T-cell (primary cell): ENCODE measurements around the gene SUSD6. TPM values are rescaled to one million over a fixed set of nuclear protein-coding genes. Genes with fewer than 3 reads are reported as not detected.
"Not testable (repeated sequence)": the region's sequence is repeated elsewhere in the genome, so short reads cannot be mapped to it uniquely, and the experiment has no call there.

Experiments
- ATAC-seq, 4 experiments: fragments of 200-7000 bp in 3 of 4; fragments of 150-1000 bp in 1 of 4; cut with Tn5 transposase; replicated peaks in 1 of 4; 1 replicate in 3 of 4; 2 replicates in 1 of 4; pipeline ENCODE4 v1.10.0; 2021; ENCODE audit warnings: moderate library complexity in 3 of 4, mild to moderate bottlenecking in 2 of 4, moderate number of reproducible peaks in 1 of 4
- CTCF ChIA-PET, 2 donors: fragments of 300-600 bp; sonication (Branson Sonifier 250); formaldehyde crosslinking; loops; one replicate each; lab custom pipeline; 2022; ENCODE audit warnings: antibody characterized with exemption in 2 of 2; lab: Charles Lee
- POLR2A ChIA-PET, 2 donors: fragments of 300-600 bp; sonication (Branson Sonifier 250); formaldehyde crosslinking; loops; one replicate each; lab custom pipeline; 2022; ENCODE audit warnings: antibody characterized with exemption in 2 of 2; lab: Charles Lee
- DNase-seq, 35 experiments: peaks; one replicate each; pipeline versions ENCODE4 v3.0.0 to v3.0.0-alpha.2; 2013 to 2023
- H3K27ac ChIP-seq: one replicate; pipeline ENCODE4 v1.5.1; 2013; ENCODE audit warnings: low read length
- H3K27me3 ChIP-seq, 2 experiments: replicated peaks in 1 of 2; 1 replicate in 1 of 2; 2 replicates in 1 of 2; pipeline versions ENCODE4 v1.6.1 to v1.7.0; 2013; ENCODE audit warnings: low read length in 1 of 2, mixed read lengths in 1 of 2; ENCODE audit not compliant: control insufficient read depth in 2 of 2, insufficient read depth in 2 of 2; ENCODE audit errors: extremely low read depth in 1 of 2
- H3K36me3 ChIP-seq, 2 donors: 1 replicate in 1 of 2; 2 replicates in 1 of 2; pipeline versions ENCODE4 v1.6.1 to v1.7.0; 2013; ENCODE audit warnings: low read length in 1 of 2; ENCODE audit not compliant: control insufficient read depth in 2 of 2, insufficient read depth in 1 of 2; ENCODE audit errors: extremely low read depth in 1 of 2
- H3K4me1 ChIP-seq, 2 experiments: 1 replicate in 1 of 2; 2 replicates in 1 of 2; pipeline versions ENCODE4 v1.6.1 to v1.7.0; 2013; ENCODE audit warnings: low read length in 2 of 2, mixed read lengths in 1 of 2; ENCODE audit not compliant: insufficient read depth in 2 of 2, control insufficient read depth in 1 of 2; ENCODE audit errors: extremely low read depth in 1 of 2
- H3K4me3 ChIP-seq, 2 donors: 1 replicate in 1 of 2; 2 replicates in 1 of 2; pipeline versions ENCODE4 v1.5.1 to v1.7.0; 2013; ENCODE audit warnings: mild to moderate bottlenecking in 2 of 2, low read length in 1 of 2, moderate library complexity in 1 of 2; ENCODE audit not compliant: control insufficient read depth in 1 of 2; ENCODE audit errors: extremely low read depth in 1 of 2
- H3K9me3 ChIP-seq: 2 replicates; pipeline ENCODE4 v1.7.0; 2013
- H3K27ac Mint-ChIP-seq, 2 donors: one replicate each; pipeline ENCODE4 v1.8.0; 2020 to 2021; ENCODE audit warnings: mild to moderate bottlenecking in 2 of 2, mixed read lengths in 2 of 2
- H3K27me3 Mint-ChIP-seq, 2 donors: one replicate each; pipeline ENCODE4 v1.8.0; 2021 to 2022; ENCODE audit warnings: mixed read lengths in 2 of 2
- H3K36me3 Mint-ChIP-seq: one replicate; pipeline ENCODE4 v1.8.0; 2021; ENCODE audit warnings: mixed read lengths
- H3K4me1 Mint-ChIP-seq, 3 donors: one replicate each; pipeline ENCODE4 v1.8.0; 2020 to 2022; ENCODE audit warnings: mixed read lengths in 3 of 3, mild to moderate bottlenecking in 1 of 3
- H3K4me3 Mint-ChIP-seq, 3 donors: one replicate each; pipeline ENCODE4 v1.8.0; 2020 to 2022; ENCODE audit warnings: mild to moderate bottlenecking in 3 of 3, mixed read lengths in 3 of 3, moderate library complexity in 3 of 3
- H3K9me3 Mint-ChIP-seq, 3 donors: one replicate each; pipeline ENCODE4 v1.8.0; 2020 to 2022; ENCODE audit warnings: mixed read lengths in 3 of 3
- WGBS: methylation state at CpG from one replicate; pipeline ENCODE4 v1.1.5; 2013; ENCODE audit warnings: missing lambda C conversion rate; ENCODE audit not compliant: insufficient coverage; 5-methylcytosine and 5-hydroxymethylcytosine counted together
- total RNA-seq, 35 experiments: library from RNA in 6 of 35; stranded (reverse) in 6 of 35; fragments of 120-200 nt in 1 of 35; gene quantifications; one replicate each; pipeline versions ENCODE4 v1.2.1 to v1.2.4 and lab custom pipeline; 2013 to 2026

SUSD6 gene
- total RNA-seq, 5 donors from 2014 or later (not counting 1 experiment from before 2014, with no cell fraction given), result 53.5 to 75.5 (median 60.4) TPM

- ChIA-PET CTCF (interaction anchor here (0.5 to 0.9 kb wide), 3 partner anchors 53 to 131 kb away, joined by 3 to 8 read pairs (median 7); no protein-coding TSS in a partner anchor), POLR2A (interaction anchor here in 1 of 2 donors (0.6 kb wide), 1 partner anchor 105 kb away, joined by 3 read pairs; the partner anchor contains the start of gene SUSD6)
- H3K27ac Mint-ChIP-seq, result peak overlapping the region in 1 of 2 donors; percentile 62
- H3K4me3 ChIP-seq, result no peak overlapping the region
- H3K27ac ChIP-seq, result peak overlapping the region; percentile 45
- H3K9me3 ChIP-seq, result no peaks in the 10 kb centered on the region
- peaks cover 23% of the 10 kb centered on the region for H3K36me3 Mint-ChIP-seq
- no peaks in the 10 kb centered on the region for H3K27me3 ChIP-seq
- no peaks in the 10 kb centered on the region for H3K9me3 Mint-ChIP-seq
- peaks cover 40 to 50% (median 41%) of the 10 kb centered on the region in 3 donors for H3K4me1 Mint-ChIP-seq
- ATAC-seq (no peak), DNase-seq (peak in 4 of 35 experiments; percentile 15 to 46 (median 19))
- H3K27me3 Mint-ChIP-seq, result no peaks in the 10 kb centered on the region
- peaks cover 0 to 35% of the 10 kb centered on the region in 2 donors for H3K36me3 ChIP-seq
- 89% methylated on average over 10 of the region's 13 CpGs for WGBS
- no peak overlapping the region for H3K4me3 Mint-ChIP-seq
- peaks cover 4 to 36% of the 10 kb centered on the region in 2 experiments for H3K4me1 ChIP-seq
Observed at GRCh38 chr14:69715725-69716477, 104.5 kb downstream of the SUSD6 start.

DNA sequence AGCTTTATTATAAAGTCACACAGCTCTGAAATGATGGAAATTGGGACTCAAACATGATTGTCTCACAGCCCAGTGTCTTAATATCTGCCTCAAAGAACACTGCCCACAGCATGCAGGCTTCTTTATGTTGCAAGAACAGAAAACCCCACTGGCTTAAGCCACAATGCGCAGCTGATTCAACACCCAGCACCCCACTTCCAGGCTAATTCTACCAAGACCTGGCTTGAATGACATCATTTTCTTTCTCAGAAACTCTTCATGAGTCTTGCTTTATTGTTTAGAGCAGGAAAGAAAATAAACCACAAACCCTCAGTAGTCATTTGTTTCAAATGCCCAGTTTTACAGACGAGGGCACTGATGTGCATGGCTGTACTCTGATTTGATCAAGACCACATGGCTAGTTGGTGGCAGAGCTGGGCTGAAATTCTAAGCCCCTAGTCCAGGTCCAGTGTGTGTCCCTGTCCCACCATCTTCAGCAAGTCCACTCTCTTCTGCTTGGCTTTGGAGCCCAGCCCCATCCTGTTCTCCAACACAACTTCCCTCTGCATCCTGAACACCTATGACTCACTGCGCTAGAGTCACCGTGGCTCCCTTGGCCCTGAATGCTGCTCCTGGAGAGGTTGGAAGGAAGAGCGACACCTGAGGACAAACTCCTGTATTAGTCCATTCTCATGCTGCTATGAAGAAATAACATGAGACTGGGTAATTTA lies 105.2 kb downstream of the SUSD6 start:
- no peak overlapping the region for H3K4me3 Mint-ChIP-seq
- peaks cover 35 to 45% (median 35%) of the 10 kb centered on the region in 3 donors for H3K4me1 Mint-ChIP-seq
- ATAC-seq (peak; percentile 54 to 76 (median 59)), DNase-seq (peak in 28 of 35 experiments; percentile 20 to 68 (median 44))
- peak overlapping the region in 1 of 2 donors; percentile 62 for H3K27ac Mint-ChIP-seq
- Histone ChIP-seq H3K36me3 (peaks cover 0 to 28% of the 10 kb centered on the region in 2 donors), H3K9me3 (no peaks in the 10 kb centered on the region), H3K27me3 (no peaks in the 10 kb centered on the region), H3K27ac (peak overlapping the region; percentile 45), H3K4me1 (peaks cover 4 to 33% of the 10 kb centered on the region in 2 experiments), H3K4me3 (no peak overlapping the region)
- H3K9me3 Mint-ChIP-seq, result no peaks in the 10 kb centered on the region
- 30% methylated on average over 2 of the region's 5 CpGs for WGBS
- ChIA-PET CTCF (interaction anchor here (0.5 to 0.9 kb wide), 3 partner anchors 54 to 132 kb away, joined by 3 to 8 read pairs (median 7); no protein-coding TSS in a partner anchor), POLR2A (no interaction called here)
- H3K36me3 Mint-ChIP-seq, result peaks cover 17% of the 10 kb centered on the region
- H3K27me3 Mint-ChIP-seq, result no peaks in the 10 kb centered on the region

DNA sequence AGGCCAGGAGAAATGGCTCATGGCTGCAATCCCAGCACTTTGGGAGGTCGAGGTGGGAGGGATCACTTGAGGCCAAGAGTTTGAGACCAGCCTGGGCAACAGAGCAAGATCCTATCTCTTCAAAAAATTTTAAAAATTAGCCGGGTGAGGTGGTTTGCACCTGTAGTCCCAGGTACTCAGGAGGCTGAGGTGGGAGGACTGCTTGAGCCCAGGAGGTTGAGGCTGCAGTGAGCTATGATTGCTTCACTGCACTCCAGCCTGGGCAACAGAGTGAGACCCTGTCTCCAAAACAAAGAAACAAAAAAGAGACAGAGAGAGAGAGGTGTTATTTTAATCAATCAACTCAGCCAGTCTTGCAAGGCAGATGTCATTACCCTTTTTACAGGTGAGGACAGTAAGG lies 107.2 kb downstream of the SUSD6 start:
- WGBS, result 93% methylated on average over 2 of the region's 2 CpGs
- DNase-seq, H3K9me3 ChIP-seq, H3K27me3 ChIP-seq, H3K36me3 Mint-ChIP-seq, H3K4me3 ChIP-seq, H3K9me3 Mint-ChIP-seq, H3K36me3 ChIP-seq, ATAC-seq, CTCF ChIA-PET, H3K27ac ChIP-seq, H3K27me3 Mint-ChIP-seq, H3K27ac Mint-ChIP-seq, H3K4me3 Mint-ChIP-seq: not testable (repeated sequence)
- POLR2A ChIA-PET, result interaction anchor here in 1 of 2 donors (0.6 kb wide), 1 partner anchor 111 kb away, joined by 3 read pairs; no protein-coding TSS in a partner anchor
- peaks cover 0 to 21% of the 10 kb centered on the region in 2 experiments for H3K4me1 ChIP-seq
- H3K4me1 Mint-ChIP-seq, result peaks cover 17 to 26% (median 19%) of the 10 kb centered on the region in 3 donors

DNA sequence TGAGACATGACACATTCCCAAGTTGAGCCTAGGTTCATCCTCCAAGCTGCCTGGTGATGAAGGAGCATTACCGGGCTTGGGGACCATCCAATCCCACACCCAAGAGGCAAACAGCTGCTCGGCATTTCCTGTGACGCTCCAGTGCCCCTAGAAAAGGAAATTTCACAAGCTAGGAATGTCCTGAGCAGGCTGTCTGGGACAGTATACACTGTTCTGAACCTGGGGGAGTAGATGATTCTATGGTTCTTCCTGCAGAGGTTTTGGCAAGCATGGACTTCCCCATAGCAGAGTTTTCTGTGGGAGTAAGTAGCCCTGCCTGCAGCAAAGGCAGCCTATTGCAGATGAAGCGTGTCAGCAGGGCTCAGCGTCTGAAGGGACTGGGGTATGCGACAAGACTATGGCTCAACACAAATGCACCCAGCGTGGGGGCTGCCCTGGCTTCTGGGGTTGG lies 108.1 kb downstream of the SUSD6 start:
- POLR2A ChIA-PET, result no interaction called here
- no peaks in the 10 kb centered on the region for H3K9me3 ChIP-seq
- DNase-seq, result no peak
- CTCF ChIA-PET, result interaction anchor here in 1 of 2 donors (0.7 kb wide), 1 partner anchor 1824 kb away, joined by 4 read pairs; no protein-coding TSS in a partner anchor
- no peak overlapping the region for H3K27ac Mint-ChIP-seq
- H3K4me3 ChIP-seq, result no peak overlapping the region
- no peaks in the 10 kb centered on the region for H3K27me3 Mint-ChIP-seq
- 92% methylated on average over 3 of the region's 7 CpGs for WGBS
- peaks cover 0 to 2% of the 10 kb centered on the region in 2 donors for H3K36me3 ChIP-seq
- no peak overlapping the region for H3K27ac ChIP-seq
- no peak overlapping the region for H3K4me3 Mint-ChIP-seq
- no peaks in the 10 kb centered on the region for H3K27me3 ChIP-seq
- no peak for ATAC-seq
- no peaks in the 10 kb centered on the region for H3K36me3 Mint-ChIP-seq
- H3K4me1 ChIP-seq, result peaks cover 0 to 21% of the 10 kb centered on the region in 2 experiments
- peaks cover 17 to 21% (median 19%) of the 10 kb centered on the region in 3 donors for H3K4me1 Mint-ChIP-seq
- no peaks in the 10 kb centered on the region for H3K9me3 Mint-ChIP-seq

DNA sequence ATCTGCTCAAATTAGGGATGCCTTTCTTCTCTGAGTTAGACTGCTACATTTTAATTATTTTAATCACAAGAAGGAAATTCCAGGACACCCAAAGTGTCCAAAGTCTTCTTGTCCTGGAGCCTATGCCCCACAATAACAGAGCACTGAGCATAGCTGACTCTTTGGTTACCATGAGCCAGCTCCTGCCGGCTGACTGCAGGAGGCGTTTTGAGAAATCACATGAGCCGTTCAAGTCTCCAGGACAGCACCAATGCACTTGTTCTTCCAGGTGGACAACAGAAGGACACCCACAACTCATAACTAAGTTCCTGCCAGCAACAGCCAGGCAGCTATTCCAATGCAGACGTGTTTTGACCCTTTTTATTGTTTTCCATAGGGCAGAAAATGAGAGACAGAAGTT lies 109.5 kb downstream of the SUSD6 start:
- no peaks in the 10 kb centered on the region for H3K27me3 Mint-ChIP-seq
- ChIA-PET CTCF (no interaction called here), POLR2A (no interaction called here)
- H3K4me1 ChIP-seq, result peaks cover 0 to 16% of the 10 kb centered on the region in 2 experiments
- ATAC-seq, result no peak
- no peak overlapping the region for H3K27ac Mint-ChIP-seq
- no peak overlapping the region for H3K4me3 ChIP-seq
- H3K27ac ChIP-seq, result no peak overlapping the region
- H3K9me3 Mint-ChIP-seq, result no peaks in the 10 kb centered on the region
- H3K4me3 Mint-ChIP-seq, result no peak overlapping the region
- no peaks in the 10 kb centered on the region for H3K36me3 ChIP-seq
- peaks cover 14 to 16% (median 16%) of the 10 kb centered on the region in 3 donors for H3K4me1 Mint-ChIP-seq
- DNase-seq, result no peak
- WGBS, result 94% methylated on average over 3 of the region's 4 CpGs
- no peaks in the 10 kb centered on the region for H3K36me3 Mint-ChIP-seq
- no peaks in the 10 kb centered on the region for H3K9me3 ChIP-seq
- no peaks in the 10 kb centered on the region for H3K27me3 ChIP-seq
